HEK293T (cell line): ENCODE results near the gene CWF19L2.

Experiments
- CTCF ChIA-PET: fragments of 350-600 bp; formaldehyde crosslinking; extraction: SDS; loops from one replicate; lab custom pipeline; 2021; ENCODE audit warnings: antibody characterized with exemption, inconsistent platforms; lab: Yijun Ruan, JAX
- POLR2A ChIA-PET: fragments of 350-600 bp; formaldehyde crosslinking; extraction: SDS; loops from one replicate; lab custom pipeline; 2020; ENCODE audit warnings: antibody characterized with exemption, inconsistent platforms; lab: Yijun Ruan, JAX
- DNase-seq: peaks from one replicate; pipeline ENCODE4 v3.0.0; 2012; ENCODE audit warnings: mixed read lengths; ENCODE audit errors: extremely low spot score
- ARNT ChIP-seq: fragments of 450-650 bp; IDR thresholded peaks from 2 replicates; pipeline ENCODE4 v1.6.1; 2017; ENCODE audit warnings: mild to moderate bottlenecking
- BHLHE40 ChIP-seq: fragments of 450-650 bp; IDR thresholded peaks from 2 replicates; pipeline ENCODE4 v1.6.1; 2016; ENCODE audit warnings: mild to moderate bottlenecking, moderate library complexity, borderline replicate concordance
- CTBP1 ChIP-seq: fragments of 450-650 bp; IDR thresholded peaks from 2 replicates; pipeline ENCODE4 v1.6.1; 2016; ENCODE audit warnings: borderline replicate concordance
- ELF4 ChIP-seq: fragments of 450-650 bp; IDR thresholded peaks from 2 replicates; pipeline ENCODE4 v1.6.1; 2017; ENCODE audit warnings: antibody characterized with exemption
- FOXA1 ChIP-seq: fragments of 450-650 bp; IDR thresholded peaks from 2 replicates; pipeline ENCODE4 v1.6.1; 2016; ENCODE audit warnings: mild to moderate bottlenecking
- FOXK2 ChIP-seq: fragments of 450-650 bp; IDR thresholded peaks from 2 replicates; pipeline ENCODE4 v1.6.1; 2016; ENCODE audit warnings: mild to moderate bottlenecking
- FOXM1 ChIP-seq: fragments of 450-650 bp; IDR thresholded peaks from 2 replicates; pipeline ENCODE4 v1.6.1; 2017; ENCODE audit warnings: mild to moderate bottlenecking, borderline replicate concordance
- HDGF ChIP-seq: fragments of 450-650 bp; IDR thresholded peaks from 2 replicates; pipeline ENCODE4 v1.6.1; 2017; ENCODE audit warnings: antibody characterized with exemption, borderline replicate concordance
- L3MBTL2 ChIP-seq: fragments of 450-650 bp; conservative IDR thresholded peaks from 2 replicates; pipeline ENCODE4 v1.6.1; 2016; ENCODE audit warnings: mild to moderate bottlenecking
- LEF1 ChIP-seq: fragments of 450-650 bp; IDR thresholded peaks from 2 replicates; pipeline ENCODE4 v1.6.1; 2017; ENCODE audit warnings: mild to moderate bottlenecking, borderline replicate concordance
- NFRKB ChIP-seq: fragments of 450-650 bp; IDR thresholded peaks from 2 replicates; pipeline ENCODE4 v1.6.1; 2016; ENCODE audit warnings: mild to moderate bottlenecking, moderate library complexity
- SP1 ChIP-seq: fragments of 450-650 bp; IDR thresholded peaks from 2 replicates; pipeline ENCODE4 v1.6.1; 2017
- SUZ12 ChIP-seq: fragments of 450-650 bp; IDR thresholded peaks from 2 replicates; pipeline ENCODE4 v1.6.1; 2016; ENCODE audit warnings: mild to moderate bottlenecking
- TARDBP ChIP-seq: fragments of 450-650 bp; IDR thresholded peaks from 2 replicates; pipeline ENCODE4 v1.6.1; 2016
- ZNF384 ChIP-seq: fragments of 450-650 bp; IDR thresholded peaks from 2 replicates; pipeline ENCODE4 v1.6.1; 2016
- TF ChIP-seq, protein P1 (sequence below): fragments of 450-650 bp; IDR thresholded peaks from 2 replicates; pipeline ENCODE4 v1.6.1; 2016

CWF19L2 gene

DNA sequence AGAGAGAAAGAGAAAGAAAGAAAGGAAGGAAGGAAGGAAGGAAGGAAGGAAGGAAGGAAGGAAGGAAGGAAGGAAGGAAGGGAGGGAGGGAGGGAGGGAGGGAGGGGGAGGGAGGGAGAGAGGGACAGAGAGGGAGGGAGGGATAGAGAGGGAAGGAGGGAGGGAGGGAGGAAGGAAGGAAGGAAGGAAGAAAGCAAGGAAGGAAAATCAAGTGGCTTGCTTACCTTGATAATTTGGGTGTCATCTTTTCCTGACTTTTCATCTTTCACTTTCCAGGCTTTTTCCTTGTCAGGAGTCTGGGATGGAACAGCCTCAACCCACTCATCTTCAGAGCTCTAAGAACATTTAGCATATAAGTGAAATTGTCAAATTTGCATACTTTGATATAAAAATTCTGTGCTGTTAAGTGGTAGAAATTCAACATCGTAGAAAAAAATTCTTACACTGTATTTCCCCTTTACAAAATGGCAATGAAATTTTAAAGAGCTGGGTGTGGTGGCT, 14.9 kb downstream of the CWF19L2 start:
- CTCF ChIA-PET = no interaction called here
- no peak for TF ChIP-seq SP1
- TF ChIP-seq SUZ12 = no peak
- no peak for TF ChIP-seq FOXM1
- TF ChIP-seq ELF4 = no peak
- no peak for TF ChIP-seq ZNF384
- TF ChIP-seq L3MBTL2 = no peak
- TF ChIP-seq BHLHE40 = no peak
- TF ChIP-seq FOXA1 = no peak
- TF ChIP-seq HDGF = no peak
- POLR2A ChIA-PET = no interaction called here
- DNase-seq = no peak

DNA sequence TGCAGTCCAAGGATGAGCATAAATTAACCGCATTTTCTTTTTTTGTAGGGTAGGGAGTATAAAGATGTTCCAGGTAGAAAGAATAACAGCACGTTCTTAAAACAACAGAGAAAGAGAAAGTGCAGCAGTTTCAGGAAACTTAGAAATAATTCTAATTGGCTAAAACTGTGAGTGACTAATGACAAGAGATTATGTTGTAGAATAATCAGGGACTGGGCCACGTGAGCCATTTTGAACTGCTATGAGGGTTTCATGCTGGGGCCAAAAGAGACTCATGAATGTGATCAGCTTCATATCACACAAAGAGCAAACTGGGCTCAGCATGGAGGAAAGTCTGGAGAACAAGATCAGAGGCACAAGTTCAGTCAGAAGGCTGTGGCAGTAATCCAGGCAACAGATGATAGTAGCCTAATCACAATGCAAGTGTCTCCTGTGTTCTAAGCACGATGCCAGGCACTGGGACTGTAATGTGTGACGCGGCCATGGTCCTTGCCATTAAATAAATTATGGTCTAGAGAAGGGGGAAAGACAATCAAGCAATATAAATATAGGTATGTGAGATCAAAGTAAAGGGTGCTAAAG, 17.9 kb downstream of the CWF19L2 start:
- TF ChIP-seq NFRKB = no peak
- no peak for TF ChIP-seq L3MBTL2
- TF ChIP-seq TARDBP = no peak
- no peak for TF ChIP-seq ELF4
- TF ChIP-seq, protein P1, sequence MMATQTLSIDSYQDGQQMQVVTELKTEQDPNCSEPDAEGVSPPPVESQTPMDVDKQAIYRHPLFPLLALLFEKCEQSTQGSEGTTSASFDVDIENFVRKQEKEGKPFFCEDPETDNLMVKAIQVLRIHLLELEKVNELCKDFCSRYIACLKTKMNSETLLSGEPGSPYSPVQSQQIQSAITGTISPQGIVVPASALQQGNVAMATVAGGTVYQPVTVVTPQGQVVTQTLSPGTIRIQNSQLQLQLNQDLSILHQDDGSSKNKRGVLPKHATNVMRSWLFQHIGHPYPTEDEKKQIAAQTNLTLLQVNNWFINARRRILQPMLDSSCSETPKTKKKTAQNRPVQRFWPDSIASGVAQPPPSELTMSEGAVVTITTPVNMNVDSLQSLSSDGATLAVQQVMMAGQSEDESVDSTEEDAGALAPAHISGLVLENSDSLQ = no peak
- no peak for TF ChIP-seq FOXK2
- no peak for TF ChIP-seq ZNF384
- TF ChIP-seq SP1 = no peak
- no peak for TF ChIP-seq ARNT
- TF ChIP-seq FOXM1 = no peak
- no peak for TF ChIP-seq FOXA1
- no peak for TF ChIP-seq LEF1
- ChIA-PET CTCF (no interaction called here), POLR2A (no interaction called here)
- DNase-seq = no peak

DNA sequence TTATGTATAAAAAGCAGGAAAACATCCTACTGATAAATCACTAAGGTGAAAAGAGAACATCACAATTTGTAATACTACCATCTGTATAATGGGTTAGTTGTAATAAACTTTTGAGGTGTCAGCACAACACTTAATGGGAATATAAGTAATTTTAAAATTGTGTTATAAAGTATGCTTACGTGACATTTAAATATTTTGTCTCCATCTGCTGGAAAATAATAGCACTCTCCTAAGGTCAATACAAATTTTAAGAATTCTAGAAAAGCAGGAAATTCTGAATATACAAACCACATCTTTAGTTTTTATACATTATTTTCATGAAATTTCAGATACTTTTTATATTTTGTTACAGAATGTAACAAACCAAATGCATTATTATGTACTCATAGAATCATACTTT, 19.5 kb downstream of the CWF19L2 start:
- ChIA-PET POLR2A (no interaction called here), CTCF (no interaction called here)
- TF ChIP-seq FOXM1 (no peak), SP1 (no peak), NFRKB (no peak), L3MBTL2 (no peak), ARNT (no peak), FOXA1 (no peak), BHLHE40 (no peak), FOXK2 (no peak), ZNF384 (no peak), ELF4 (no peak), TARDBP (no peak), CTBP1 (no peak), LEF1 (no peak), SUZ12 (no peak)
- TF ChIP-seq, protein P1 = no peak
- DNase-seq = no peak

DNA sequence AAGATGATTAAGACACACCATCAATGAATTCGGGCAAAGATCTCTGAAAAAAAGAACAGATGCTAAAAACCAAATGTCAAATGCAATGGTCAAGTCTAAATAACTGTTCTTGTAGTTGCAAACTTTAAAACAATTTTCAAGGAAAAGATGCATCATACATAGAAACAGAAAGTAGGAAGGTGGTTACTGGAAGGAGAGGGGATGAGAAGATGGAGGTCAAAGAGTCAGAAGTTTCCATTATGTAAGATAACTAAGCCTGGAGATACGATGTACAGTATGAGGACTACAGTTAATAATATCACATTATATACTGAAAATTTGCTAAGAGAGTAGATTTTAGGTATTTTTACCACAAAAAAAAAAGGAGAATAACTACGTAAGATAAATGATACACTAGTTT, 27.1 kb downstream of the CWF19L2 start:
- no peak for TF ChIP-seq ARNT
- TF ChIP-seq TARDBP = no peak
- TF ChIP-seq BHLHE40 = no peak
- TF ChIP-seq ELF4 = no peak
- TF ChIP-seq HDGF = no peak
- no peak for TF ChIP-seq ZNF384
- TF ChIP-seq, protein P1 = no peak
- no peak for TF ChIP-seq LEF1
- TF ChIP-seq SUZ12 = no peak
- TF ChIP-seq CTBP1 = no peak
- TF ChIP-seq NFRKB = no peak
- no peak for TF ChIP-seq L3MBTL2
- no peak for TF ChIP-seq SP1
- no peak for TF ChIP-seq FOXM1
- TF ChIP-seq FOXK2 = no peak
- ChIA-PET CTCF (no interaction called here), POLR2A (no interaction called here)
- no peak for DNase-seq

DNA sequence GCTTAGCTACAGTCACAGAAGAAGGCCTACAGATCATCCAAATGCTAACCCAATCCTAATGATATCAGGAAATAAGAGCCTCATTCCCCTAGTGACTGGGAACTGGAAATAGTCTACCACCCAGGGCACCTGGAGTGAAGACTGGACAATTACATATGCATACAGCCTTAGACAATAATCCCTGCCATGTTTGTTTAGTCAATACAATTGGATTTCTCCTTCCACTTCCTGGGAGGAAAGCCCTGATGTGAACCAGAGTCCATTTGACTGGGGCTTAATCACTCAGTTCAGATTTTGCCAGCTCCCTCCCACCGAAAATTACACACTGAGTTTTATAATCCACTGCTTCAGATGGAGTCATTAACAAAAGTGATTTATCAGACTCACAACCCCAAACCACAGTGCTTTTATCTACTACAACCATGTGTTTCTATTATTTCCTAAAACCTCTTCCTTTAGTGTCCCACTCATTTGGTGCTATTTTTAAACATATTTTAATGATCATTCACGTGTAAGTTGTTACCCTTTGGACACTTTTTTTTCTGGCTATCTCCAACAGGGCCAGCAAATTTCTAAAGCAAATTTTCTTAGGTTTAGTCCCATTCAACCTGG, 29.9 kb downstream of the CWF19L2 start:
- DNase-seq = no peak
- no peak for TF ChIP-seq ELF4
- no peak for TF ChIP-seq TARDBP
- no peak for TF ChIP-seq FOXM1
- no peak for TF ChIP-seq SUZ12
- no peak for TF ChIP-seq ZNF384
- TF ChIP-seq, protein P1 = no peak
- TF ChIP-seq L3MBTL2 = no peak
- TF ChIP-seq BHLHE40 = no peak
- CTCF ChIA-PET = no interaction called here
- POLR2A ChIA-PET = no interaction called here

DNA sequence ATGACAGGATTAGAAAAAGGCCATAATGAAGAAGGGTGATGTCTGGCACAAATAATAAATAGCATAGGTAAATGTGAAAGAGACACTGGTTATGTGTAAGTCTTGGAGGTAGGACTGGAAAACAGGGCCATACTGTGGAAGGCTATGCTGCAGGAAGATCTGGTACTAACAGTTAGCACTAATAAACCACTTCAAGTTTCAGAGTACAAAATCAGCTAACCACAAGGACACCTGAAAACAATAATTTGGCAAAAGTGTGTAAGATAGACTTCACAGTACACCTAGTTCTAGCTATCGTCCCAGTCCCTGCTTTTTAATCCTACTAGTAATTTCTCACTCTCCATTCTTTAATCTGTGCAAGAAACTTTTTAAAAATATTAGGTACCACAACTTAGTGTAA, 44.3 kb downstream of the CWF19L2 start:
- no peak for DNase-seq
- POLR2A ChIA-PET = no interaction called here
- CTCF ChIA-PET = no interaction called here
- TF ChIP-seq HDGF (no peak), FOXK2 (no peak), TARDBP (no peak), BHLHE40 (no peak), SP1 (no peak), CTBP1 (no peak), ARNT (no peak), NFRKB (no peak), ZNF384 (no peak), FOXA1 (no peak), SUZ12 (no peak), LEF1 (no peak), FOXM1 (no peak), L3MBTL2 (no peak), ELF4 (no peak)
- TF ChIP-seq, protein P1 = no peak
